HG03103 (cell line): ENCODE measurements around the gene ZNF628.
"Not testable (repeated sequence)": the region's sequence is repeated elsewhere in the genome, so short reads cannot be mapped to it uniquely, and the experiment has no call there.

ENCODE experiments used
- ATAC-seq: cut with Tn5 transposase; IDR thresholded peaks from one replicate; pipeline ENCODE4 v1.9.1; 2021; ENCODE audit warnings: low read depth; ENCODE audit not compliant: unreplicated experiment

The ZNF628 gene

DNA sequence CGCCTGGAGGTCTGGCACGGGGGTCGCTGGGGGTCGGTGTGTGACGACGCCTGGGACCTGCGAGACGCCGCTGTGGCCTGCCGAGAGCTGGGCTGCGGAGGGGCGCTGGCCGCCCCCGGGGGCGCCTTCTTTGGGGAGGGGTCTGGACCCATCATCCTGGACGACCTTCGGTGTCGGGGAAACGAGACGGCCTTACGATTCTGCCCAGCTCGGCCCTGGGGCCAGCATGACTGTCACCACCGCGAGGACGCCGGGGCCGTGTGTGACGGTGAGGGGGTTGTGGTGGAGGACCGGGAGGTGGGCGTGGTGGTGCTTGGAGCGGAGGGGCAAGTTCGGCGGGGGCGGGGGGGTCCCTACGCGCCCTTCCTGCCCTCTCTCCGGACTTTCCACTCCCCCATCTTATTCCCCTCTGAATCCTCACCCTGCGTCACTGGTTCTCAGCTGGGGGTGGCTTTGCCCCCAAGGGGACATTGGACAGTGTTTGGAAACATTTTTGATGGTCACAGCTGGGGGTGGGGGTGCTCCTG lies 17.3 kb downstream of the ZNF628 start:
- ATAC-seq, result no peak

- ATAC-seq, result no peak
Measured at GRCh38 chr19:55494172-55494761, 17.9 kb downstream of the ZNF628 start.

DNA sequence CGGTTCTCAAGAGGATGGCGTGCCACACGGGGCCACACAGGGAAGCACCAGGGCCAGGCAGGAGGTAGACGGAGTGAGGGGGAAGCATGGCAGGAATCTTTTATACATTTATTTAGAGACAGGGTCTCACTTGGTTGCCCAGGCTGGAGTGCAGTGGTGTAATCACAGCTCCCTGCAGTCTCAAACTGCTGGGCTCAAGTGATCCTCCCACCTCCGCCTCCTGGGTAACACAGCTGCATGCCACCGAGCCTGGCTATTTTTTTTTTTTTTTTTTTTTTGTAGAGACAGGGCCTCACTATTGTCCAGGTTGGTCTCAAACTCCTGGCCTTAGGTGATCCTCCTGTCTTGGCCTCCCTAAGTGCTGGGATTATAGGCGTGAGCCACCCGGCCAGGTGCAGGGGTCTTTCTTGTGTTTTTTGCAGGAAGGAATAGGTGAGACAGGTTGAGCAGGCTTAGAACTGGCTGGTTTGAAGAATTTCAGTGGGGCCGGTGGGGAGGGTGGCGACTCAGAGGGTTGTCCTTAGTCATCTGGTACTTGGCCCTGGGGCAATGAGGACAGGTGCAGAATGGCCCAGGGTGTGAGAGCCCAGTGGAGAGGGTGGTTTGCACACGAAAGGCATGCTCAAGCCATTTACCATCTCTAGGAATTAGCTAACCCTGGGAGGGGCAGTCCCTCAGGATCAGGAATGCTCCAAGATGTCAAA lies 19.4 kb downstream of the ZNF628 start:
- no peak for ATAC-seq

DNA sequence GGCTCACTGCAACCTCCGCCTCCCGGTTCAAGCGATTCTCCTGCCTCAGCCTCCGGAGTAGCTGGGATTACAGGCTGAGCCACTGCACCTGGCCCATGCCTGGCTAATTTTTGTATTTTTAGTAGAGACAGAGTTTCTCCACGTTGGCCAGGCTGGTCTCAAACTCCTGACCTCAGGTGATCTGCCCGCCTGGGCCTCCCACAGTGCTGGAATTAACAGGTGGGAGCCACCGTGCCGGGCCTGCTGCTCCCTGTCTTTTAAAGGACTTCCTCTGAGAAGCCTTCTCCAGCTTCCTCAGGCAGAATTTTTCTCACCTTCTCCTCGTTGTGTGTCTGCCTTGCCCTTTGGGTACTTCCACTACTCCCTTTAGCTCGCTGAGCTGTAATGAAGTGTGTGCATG lies 20.4 kb downstream of the ZNF628 start:
- not testable (repeated sequence) for ATAC-seq

GRCh38 chr19:55497763-55498162 lies 21.3 kb downstream of the ZNF628 start:
- ATAC-seq, result no peak

GRCh38 chr19:55498246-55498840 lies 21.9 kb downstream of the ZNF628 start:
- no peak for ATAC-seq

DNA sequence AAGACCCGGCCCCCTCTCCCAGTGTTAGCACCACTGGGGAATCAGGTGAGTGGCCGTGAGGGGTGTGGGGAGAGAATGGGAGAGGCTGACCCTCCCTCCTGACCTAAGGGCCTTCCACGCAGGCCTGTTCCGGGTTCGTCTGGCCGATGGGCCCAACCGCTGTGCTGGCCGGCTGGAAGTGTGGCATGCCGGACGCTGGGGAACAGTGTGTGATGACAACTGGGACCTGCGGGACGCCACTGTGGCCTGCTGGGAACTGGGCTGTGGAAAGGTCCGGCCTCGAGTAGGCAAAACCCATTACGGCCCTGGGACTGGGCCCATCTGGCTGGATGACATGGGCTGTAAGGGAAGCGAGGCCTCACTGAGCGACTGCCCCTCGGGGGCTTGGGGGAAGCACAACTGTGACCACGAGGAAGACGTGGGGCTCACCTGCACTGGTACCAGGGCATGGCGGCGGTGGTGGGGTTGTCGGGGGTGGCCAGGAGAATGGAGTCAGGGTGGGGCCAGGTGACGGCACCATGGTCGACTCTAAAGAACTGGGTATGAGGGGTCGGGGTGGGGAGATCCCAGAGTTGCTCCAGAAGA lies 24.0 kb downstream of the ZNF628 start:
- ATAC-seq, result no peak

DNA sequence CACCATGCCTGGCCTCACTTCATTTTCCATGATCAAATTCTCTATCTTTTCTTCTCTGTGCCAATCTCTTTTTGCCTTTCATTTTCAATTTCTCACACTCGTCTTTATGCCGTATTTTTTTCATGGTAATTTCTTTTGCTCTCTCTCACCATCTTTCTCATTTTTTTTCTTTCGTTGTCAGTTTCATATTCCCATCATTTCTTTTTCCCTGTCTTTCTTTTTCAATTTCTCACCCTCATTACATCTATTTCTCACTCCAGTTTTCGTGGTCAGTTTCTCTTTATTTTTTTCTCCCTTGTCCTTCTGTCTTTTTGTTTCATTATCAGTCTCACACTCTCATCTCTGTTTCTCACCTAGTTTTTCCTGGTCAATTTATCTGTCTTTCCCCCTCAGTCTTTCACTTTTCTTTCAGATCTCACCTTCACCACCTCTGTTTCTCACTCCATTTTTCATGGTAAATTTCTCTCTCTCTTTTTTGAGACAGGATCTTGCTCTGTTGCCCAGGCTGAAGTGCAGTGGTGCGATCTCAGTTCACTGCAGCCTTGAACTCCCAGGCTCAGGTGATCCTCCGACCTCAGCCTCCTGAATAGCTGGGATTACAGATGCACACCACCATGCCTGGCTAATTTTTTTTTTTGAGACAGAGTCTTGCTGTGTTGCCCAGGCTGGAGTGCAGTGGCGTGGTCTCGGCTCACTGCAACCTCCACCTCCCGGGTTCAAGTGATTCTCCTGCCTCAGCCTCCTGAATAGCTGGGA lies 26.0 kb downstream of the ZNF628 start:
- no peak for ATAC-seq

DNA sequence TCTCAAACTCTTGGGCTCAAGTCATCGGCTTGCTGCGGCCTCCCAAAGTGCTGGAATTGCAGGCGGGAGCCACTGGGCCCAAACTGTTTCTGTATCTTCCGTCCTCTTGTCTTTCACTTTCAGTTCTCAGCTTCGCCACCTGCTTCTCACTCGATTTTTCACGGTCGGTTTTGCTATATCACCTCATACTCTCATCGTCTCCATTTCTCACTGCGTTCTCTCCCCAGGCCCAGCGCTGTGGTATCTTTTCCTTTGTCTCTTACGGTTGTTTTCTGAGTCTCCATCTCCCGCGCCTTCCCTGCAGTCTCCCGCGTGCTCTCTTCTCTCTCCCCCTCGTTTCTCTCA lies 26.7 kb downstream of the ZNF628 start:
- no peak for ATAC-seq

DNA sequence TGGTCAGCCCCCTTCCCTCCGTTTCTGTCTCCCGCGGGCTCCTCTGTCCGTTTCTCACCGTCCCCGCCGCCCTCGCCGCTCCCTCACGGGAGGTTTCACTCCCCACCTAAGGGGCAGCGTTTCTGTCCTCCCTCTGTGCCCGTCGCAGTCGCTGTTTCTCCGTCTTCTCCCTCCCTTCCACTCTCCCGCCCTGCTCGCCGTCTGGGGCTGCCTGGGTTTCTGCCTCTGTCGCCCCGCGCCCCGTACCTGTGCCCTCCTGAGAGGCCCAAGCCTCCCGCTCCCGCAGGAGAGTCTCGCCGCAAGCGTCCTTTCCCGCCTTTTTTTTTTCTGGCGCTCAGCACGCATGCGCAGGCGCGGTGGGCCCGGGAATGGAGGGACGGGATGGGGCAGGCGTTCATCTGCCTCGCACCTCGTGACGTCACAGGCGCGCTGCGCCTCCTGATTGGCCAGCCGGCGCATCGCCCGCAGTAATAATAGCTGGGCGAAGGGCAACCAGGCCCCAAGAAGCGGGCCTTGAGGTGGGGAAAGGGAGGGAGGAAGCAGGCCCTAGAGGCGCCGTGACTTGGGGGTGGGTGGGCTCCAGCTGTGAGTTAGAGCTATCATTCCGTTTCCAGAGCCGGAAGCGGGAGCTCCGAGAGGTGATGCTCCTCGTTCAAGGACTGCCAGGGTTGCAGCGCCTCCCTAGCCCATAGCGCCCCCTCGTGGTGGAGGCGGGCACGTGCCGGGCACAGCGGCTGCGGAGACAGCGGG lies 27.3 kb downstream of the ZNF628 start:
- peak; percentile 95 for ATAC-seq

- no peak for ATAC-seq
Measured at GRCh38 chr19:55504252-55504603, 27.8 kb downstream of the ZNF628 start.

DNA sequence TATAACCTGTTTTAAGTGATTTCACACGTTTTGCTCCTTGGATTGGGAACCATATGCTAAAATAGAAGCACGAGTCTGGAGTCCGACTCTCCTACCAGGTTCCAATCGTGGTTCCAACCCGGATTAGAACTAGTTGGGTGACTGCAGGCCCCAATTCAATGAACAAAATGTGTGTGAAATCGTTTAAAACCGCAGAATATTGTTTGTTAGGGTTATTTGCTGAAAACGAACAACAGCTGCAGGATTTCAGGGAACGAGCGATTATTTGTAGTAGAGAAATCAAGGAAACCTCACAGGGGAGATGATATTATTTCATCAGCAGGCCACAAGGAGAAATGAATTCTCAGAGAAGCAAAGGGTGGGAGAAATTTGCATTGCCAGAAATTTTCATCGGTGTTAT lies 28.6 kb downstream of the ZNF628 start:
- no peak for ATAC-seq

- ATAC-seq, result no peak
Measured at GRCh38 chr19:55508120-55508519, 31.7 kb downstream of the ZNF628 start.

- ATAC-seq, result peak; percentile 98
Measured at GRCh38 chr19:55516878-55517620, 40.6 kb downstream of the ZNF628 start.

GRCh38 chr19:55519451-55520311 lies 43.3 kb downstream of the ZNF628 start:
- no peak for ATAC-seq

GRCh38 chr19:55520691-55521292 lies 44.4 kb downstream of the ZNF628 start:
- ATAC-seq, result no peak

GRCh38 chr19:55525289-55526101 lies 49.1 kb downstream of the ZNF628 start:
- ATAC-seq, result no peak
